CD4-positive, alpha-beta memory T cell (primary cell): ENCODE results near the gene KANK3. TPM values are rescaled to one million over a fixed set of nuclear protein-coding genes. Genes with fewer than 3 reads are reported as not detected.
"Not testable (repeated sequence)": the region's sequence is repeated elsewhere in the genome, so short reads cannot be mapped to it uniquely, and the experiment has no call there.

Source experiments
- CTCF ChIA-PET: fragments of 350-600 bp; sonication (Branson Sonifier 250); formaldehyde crosslinking; loops from one replicate; lab custom pipeline; 2021; ENCODE audit warnings: inconsistent platforms; ENCODE audit not compliant: partially characterized antibody; lab: Charles Lee
- POLR2A ChIA-PET: fragments of 350-600 bp; sonication (Branson Sonifier 250); formaldehyde crosslinking; loops from one replicate; lab custom pipeline; 2021; ENCODE audit not compliant: partially characterized antibody; lab: Charles Lee
- DNase-seq, 5 donors: peaks; one replicate each; pipeline versions ENCODE4 v3.0.0 to v3.0.0-alpha.2; 2020 to 2022; ENCODE audit warnings: mixed read lengths in 1 of 5
- H3K27ac ChIP-seq: one replicate; pipeline ENCODE4 v1.7.0; 2013; ENCODE audit warnings: low read depth, low read length
- H3K27me3 ChIP-seq: 2 replicates; pipeline ENCODE4 v1.7.0; 2013; ENCODE audit warnings: mild to moderate bottlenecking, low read length, moderate library complexity; ENCODE audit not compliant: insufficient read depth
- H3K36me3 ChIP-seq: 2 replicates; pipeline ENCODE4 v1.7.0; 2013; ENCODE audit warnings: mild to moderate bottlenecking, low read length, moderate library complexity; ENCODE audit not compliant: insufficient read depth
- H3K4me1 ChIP-seq: 2 replicates; pipeline ENCODE4 v1.7.0; 2013; ENCODE audit warnings: mild to moderate bottlenecking, low read length, moderate library complexity; ENCODE audit not compliant: insufficient read depth
- H3K4me3 ChIP-seq, 2 donors: one replicate each; pipeline ENCODE4 v1.7.0; 2013; ENCODE audit warnings: low read length in 2 of 2, mild to moderate bottlenecking in 1 of 2
- H3K9me3 ChIP-seq, 2 donors: one replicate each; pipeline ENCODE4 v1.7.0; 2013; ENCODE audit warnings: low read length in 2 of 2, control low read depth in 1 of 2; ENCODE audit not compliant: control insufficient read depth in 1 of 2
- H3K27ac Mint-ChIP-seq, 7 donors: one replicate each; pipeline ENCODE4 v1.8.0; 2020 to 2021; ENCODE audit warnings: mixed read lengths in 7 of 7, mild to moderate bottlenecking in 6 of 7, inconsistent platforms in 3 of 7, moderate library complexity in 3 of 7
- H3K27me3 Mint-ChIP-seq, 2 donors: one replicate each; pipeline ENCODE4 v1.8.0; 2020 to 2021; ENCODE audit warnings: mixed read lengths in 2 of 2
- H3K36me3 Mint-ChIP-seq, 2 donors: one replicate each; pipeline ENCODE4 v1.8.0; 2020 to 2021; ENCODE audit warnings: mixed read lengths in 2 of 2, inconsistent platforms in 1 of 2, mild to moderate bottlenecking in 1 of 2
- H3K4me1 Mint-ChIP-seq, 4 donors: one replicate each; pipeline ENCODE4 v1.8.0; 2020 to 2021; ENCODE audit warnings: mixed read lengths in 4 of 4, mild to moderate bottlenecking in 1 of 4
- H3K4me3 Mint-ChIP-seq, 8 donors: one replicate each; pipeline ENCODE4 v1.8.0; 2020 to 2021; ENCODE audit warnings: mixed read lengths in 8 of 8, mild to moderate bottlenecking in 7 of 8, moderate library complexity in 6 of 8, inconsistent platforms in 3 of 8
- H3K9me3 Mint-ChIP-seq, 8 donors: one replicate each; pipeline ENCODE4 v1.8.0; 2020 to 2021; ENCODE audit warnings: mixed read lengths in 8 of 8, mild to moderate bottlenecking in 5 of 8, inconsistent platforms in 3 of 8, moderate library complexity in 1 of 8
- intact Hi-C: fragments of 100-400 bp; cut with micrococcal nuclease; formaldehyde crosslinking; loops from one replicate; pipeline ENCODE4 v1.15.1; 2023
- polyA plus RNA-seq, 2 donors: library from polyadenylated mRNA; unstranded; fragments of 300-500 nt; fragmentation: Illumina TruSeq; gene quantifications; one replicate each; pipeline ENCODE4 v1.2.3, GENCODE V29; 2021
- total RNA-seq, 2 experiments: library from RNA; stranded (reverse); gene quantifications; one replicate each; pipeline ENCODE4 v1.2.3, GENCODE V29; 2021

KANK3 gene
- total and polyA plus RNA-seq, 4 experiments from 2014 or later = 1.1 to 6.3 (median 3.4) TPM

DNA sequence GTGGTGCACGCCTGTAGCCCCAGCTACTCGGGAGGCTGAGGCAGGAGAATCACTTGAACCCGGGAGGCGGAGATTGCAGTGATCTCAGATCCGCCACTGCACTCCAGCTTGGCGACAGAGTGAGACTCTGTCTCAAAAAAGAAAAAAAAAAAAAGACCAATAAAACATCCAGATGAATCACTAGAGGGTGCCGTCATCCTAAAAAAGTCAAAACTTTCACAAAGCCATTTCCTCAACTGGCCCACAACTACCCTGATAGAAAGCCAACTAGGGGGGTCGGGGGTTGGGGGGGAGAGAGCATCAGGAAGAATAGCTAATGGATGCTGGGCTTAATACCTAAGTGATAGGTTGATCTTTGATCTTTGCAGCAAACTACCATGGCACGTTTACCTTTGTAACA is 24.2 kb downstream of the KANK3 start:
- DNase-seq, H3K27ac ChIP-seq, H3K4me3 ChIP-seq, H3K9me3 Mint-ChIP-seq, intact Hi-C loops, H3K27me3 Mint-ChIP-seq, H3K9me3 ChIP-seq, H3K27me3 ChIP-seq: not testable (repeated sequence)
- H3K4me1 ChIP-seq = peaks cover 42% of the 10 kb centered on the region
- Mint-ChIP-seq H3K36me3 (peaks cover 16 to 43% of the 10 kb centered on the region in 2 donors), H3K27ac (peak overlapping the region in 2 of 7 donors; percentile 88 to 99), H3K4me1 (peaks cover 9 to 44% (median 33%) of the 10 kb centered on the region in 4 donors), H3K4me3 (peak overlapping the region in 4 of 8 donors; percentile 29 to 44 (median 33))
- H3K36me3 ChIP-seq = peaks cover 22% of the 10 kb centered on the region
- POLR2A ChIA-PET = interaction anchor here (0.6 to 0.8 kb wide), 2 partner anchors 13 to 50 kb away, joined by 3 read pairs; no protein-coding TSS in a partner anchor
- CTCF ChIA-PET = interaction anchor here (0.7 kb wide), 2 partner anchors 8 to 448 kb away, joined by 3 read pairs; no protein-coding TSS in a partner anchor

DNA sequence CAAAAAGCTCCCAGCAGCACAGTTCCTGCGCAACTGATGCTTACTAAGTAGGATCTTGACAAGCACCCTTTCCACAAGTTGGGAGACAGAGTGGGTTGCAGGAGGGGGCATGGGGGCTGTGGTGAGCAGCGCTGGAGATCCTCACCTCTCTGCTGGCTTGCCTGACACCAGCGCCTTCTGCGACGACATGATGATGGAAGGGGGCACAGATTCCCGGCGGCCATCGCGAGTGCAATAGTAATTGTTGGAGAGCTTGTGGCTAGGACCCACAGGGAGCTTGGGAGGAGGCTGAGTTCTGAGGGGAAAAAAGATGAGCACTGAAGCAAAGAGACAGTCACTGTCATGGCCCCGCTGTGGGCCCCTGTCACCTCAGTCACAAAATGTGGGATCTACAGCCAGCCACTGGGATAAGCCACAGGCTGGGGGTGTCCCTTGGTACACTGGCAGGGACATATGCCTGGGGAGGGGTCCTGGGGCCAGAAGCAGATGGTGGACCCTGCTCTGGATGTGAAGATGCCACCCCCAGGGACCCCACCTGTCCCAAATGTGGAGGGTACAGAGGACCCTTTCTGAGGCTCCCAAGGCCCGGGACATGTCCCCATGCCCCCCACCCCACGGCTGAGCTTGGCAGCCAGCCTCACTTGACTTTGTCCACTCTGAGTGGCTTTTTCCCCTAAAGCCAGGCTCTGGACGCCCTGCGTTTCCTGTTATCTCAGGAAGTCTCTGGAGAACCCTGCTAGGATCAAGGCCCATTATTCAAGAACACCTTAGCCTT is 26.5 kb downstream of the KANK3 start:
- no peak overlapping the region for H3K4me3 Mint-ChIP-seq
- Histone ChIP-seq H3K4me3 (no peak overlapping the region), H3K4me1 (peaks cover 21% of the 10 kb centered on the region), H3K36me3 (peaks cover 18% of the 10 kb centered on the region), H3K27ac (no peak overlapping the region), H3K9me3 (no peaks in the 10 kb centered on the region), H3K27me3 (no peaks in the 10 kb centered on the region)
- ChIA-PET POLR2A (interaction anchor here (1.1 kb wide), 1 partner anchor 8 kb away, joined by 5 read pairs; the partner anchor contains the start of gene CD320), CTCF (interaction anchor here (0.7 kb wide), 3 partner anchors 47 to 1187 kb away, joined by 3 to 4 read pairs (median 3); no protein-coding TSS in a partner anchor)
- no peak for DNase-seq
- H3K27ac Mint-ChIP-seq = no peak overlapping the region
- H3K36me3 Mint-ChIP-seq = peaks cover 10 to 31% of the 10 kb centered on the region in 2 donors
- H3K4me1 Mint-ChIP-seq = peaks cover 6 to 26% (median 18%) of the 10 kb centered on the region in 4 donors
- H3K27me3 Mint-ChIP-seq = no peaks in the 10 kb centered on the region
- intact Hi-C loops = no loop called here
- no peaks in the 10 kb centered on the region for H3K9me3 Mint-ChIP-seq

DNA sequence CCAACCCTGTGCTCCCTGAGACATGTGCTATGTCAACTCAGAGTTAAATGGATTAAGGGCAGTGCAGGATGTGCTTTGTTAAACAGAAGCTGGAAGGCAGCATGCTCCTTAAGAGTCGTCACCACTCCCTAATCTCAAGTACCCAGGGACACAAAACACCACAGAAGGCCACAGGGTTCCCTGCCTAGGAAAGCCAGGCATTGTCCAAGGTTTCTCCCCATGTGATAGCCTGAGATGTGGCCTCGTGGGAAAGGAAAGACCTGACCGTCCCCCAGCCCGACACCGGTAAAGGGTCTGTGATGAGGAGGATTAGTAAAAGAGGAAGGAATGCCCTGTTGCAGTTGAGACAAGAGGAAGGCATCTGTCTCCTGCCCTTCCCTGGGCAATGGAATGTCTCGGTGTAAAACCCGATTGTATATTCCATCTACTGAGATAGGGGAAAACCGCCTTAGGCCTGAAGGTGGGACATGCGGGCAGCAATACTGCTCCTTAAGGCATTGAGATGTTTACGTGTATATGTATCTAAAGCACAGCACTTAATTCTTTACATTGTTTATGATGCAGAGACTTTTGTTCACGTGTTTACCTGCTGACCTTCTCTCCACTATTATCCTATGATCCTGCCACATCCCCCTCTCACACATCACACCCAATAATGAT is 28.0 kb downstream of the KANK3 start:
- H3K9me3 ChIP-seq, intact Hi-C loops, H3K27me3 Mint-ChIP-seq, H3K9me3 Mint-ChIP-seq, H3K27ac ChIP-seq, H3K4me3 ChIP-seq, H3K4me3 Mint-ChIP-seq, H3K27ac Mint-ChIP-seq, H3K27me3 ChIP-seq, CTCF ChIA-PET: not testable (repeated sequence)
- Mint-ChIP-seq H3K4me1 (peaks cover 3 to 13% (median 9%) of the 10 kb centered on the region in 4 donors), H3K36me3 (peaks cover 10 to 23% of the 10 kb centered on the region in 2 donors)
- DNase-seq = peak in 1 of 5 donors; percentile 6
- peaks cover 23% of the 10 kb centered on the region for H3K36me3 ChIP-seq
- peaks cover 13% of the 10 kb centered on the region for H3K4me1 ChIP-seq
- POLR2A ChIA-PET = interaction anchor here (0.8 kb wide), 1 partner anchor 9 kb away, joined by 3 read pairs; no protein-coding TSS in a partner anchor

DNA sequence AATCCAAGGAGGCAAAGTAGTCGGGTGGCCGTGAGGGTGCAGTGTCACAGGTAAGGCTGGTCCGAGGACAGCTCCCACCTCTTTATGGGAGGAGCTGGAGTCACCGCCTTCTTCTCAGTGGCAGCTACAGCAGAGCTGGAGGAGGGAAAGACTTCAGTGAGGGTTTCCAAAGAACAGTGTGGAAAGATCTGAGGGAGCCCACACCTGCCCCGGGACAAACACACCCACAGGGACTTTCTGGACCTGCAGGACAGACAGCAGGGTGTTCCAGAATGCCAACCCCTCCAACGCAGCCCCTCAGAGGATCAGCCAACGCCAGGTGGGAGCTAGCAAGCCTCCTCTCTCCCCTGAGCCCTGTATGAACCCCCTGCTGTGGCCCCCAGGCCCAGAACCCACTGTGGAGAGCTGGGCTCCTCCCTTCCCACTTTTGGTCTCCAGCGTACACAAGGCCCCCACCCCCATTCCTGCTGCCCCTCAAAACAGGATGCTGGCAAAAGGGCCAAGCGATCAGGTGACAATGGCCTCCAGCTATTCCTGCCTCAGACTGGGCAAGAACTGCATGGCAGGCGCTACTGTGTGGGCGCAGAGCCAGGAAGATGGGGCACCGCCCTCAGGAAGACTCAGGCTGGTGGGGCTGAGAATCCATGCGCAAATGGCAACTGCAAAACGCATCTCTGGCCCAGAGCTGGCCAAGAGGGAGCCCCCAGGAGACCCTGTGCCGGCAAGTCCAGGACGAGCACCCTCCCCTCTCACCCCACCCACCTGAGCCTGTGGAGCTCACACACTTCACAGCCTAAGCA is 31.4 kb downstream of the KANK3 start:
- Mint-ChIP-seq H3K36me3 (peaks cover 10 to 34% of the 10 kb centered on the region in 2 donors), H3K27ac (no peak overlapping the region), H3K4me1 (peaks cover 9 to 31% (median 21%) of the 10 kb centered on the region in 4 donors), H3K4me3 (no peak overlapping the region), H3K27me3 (no peaks in the 10 kb centered on the region), H3K9me3 (no peaks in the 10 kb centered on the region)
- no peaks in the 10 kb centered on the region for H3K27me3 ChIP-seq
- H3K4me3 ChIP-seq = no peak overlapping the region
- peak in 1 of 5 donors; percentile 33 for DNase-seq
- peaks cover 25% of the 10 kb centered on the region for H3K4me1 ChIP-seq
- H3K36me3 ChIP-seq = peaks cover 23% of the 10 kb centered on the region
- POLR2A ChIA-PET = interaction anchor here (0.8 to 3.7 kb wide), 2 partner anchors 9 to 42 kb away, joined by 3 to 25 read pairs; partner anchors contain the start of genes NDUFA7 and RPS28
- H3K9me3 ChIP-seq = no peaks in the 10 kb centered on the region
- intact Hi-C loops = no loop called here
- no peak overlapping the region for H3K27ac ChIP-seq
- CTCF ChIA-PET = interaction anchor here (1.4 kb wide), 1 partner anchor 9 kb away, joined by 3 read pairs; no protein-coding TSS in a partner anchor

DNA sequence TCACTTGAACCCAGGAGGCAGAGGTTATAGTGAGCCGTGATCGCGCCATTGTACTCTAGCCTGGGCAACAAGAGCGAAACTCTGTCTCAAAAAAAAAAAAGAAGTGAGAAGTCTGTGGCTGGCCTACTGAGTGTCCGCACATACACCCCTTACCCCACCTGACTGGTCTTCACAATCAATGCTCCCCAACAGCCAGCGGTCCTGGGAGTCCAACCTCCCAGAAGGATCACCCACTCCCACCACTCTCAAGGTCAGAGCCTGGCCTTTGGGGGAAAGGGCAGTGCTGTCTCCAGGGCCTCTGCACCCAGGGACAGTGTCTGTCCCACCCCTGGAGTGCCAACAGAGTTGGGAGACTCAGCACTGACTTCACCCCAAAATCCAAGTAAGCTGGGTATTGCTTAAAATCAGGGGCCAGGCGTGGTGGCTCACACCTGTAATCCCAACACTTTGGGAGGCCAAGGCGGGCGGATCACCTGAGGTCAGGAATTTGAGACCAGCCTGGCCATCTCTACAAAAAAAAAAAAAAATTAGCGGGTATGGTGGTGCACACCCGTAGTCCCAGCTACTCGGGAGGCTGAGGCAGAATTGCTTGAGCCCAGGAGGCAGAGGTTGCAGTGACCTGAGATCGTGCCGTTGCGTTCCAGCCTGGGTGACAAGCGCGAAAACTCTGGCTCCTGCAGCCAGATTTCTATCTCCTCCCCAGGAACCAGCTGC is 32.6 kb downstream of the KANK3 start:
- Mint-ChIP-seq H3K27ac (peak overlapping the region in 1 of 7 donors; percentile 7), H3K4me1 (peaks cover 12 to 43% (median 28%) of the 10 kb centered on the region in 4 donors), H3K9me3 (no peaks in the 10 kb centered on the region), H3K27me3 (no peaks in the 10 kb centered on the region), H3K36me3 (peaks cover 8 to 32% of the 10 kb centered on the region in 2 donors), H3K4me3 (no peak overlapping the region)
- peaks cover 16% of the 10 kb centered on the region for H3K36me3 ChIP-seq
- CTCF ChIA-PET = no interaction called here
- DNase-seq = no peak
- H3K27ac ChIP-seq = no peak overlapping the region
- peaks cover 33% of the 10 kb centered on the region for H3K4me1 ChIP-seq
- H3K27me3 ChIP-seq = no peaks in the 10 kb centered on the region
- POLR2A ChIA-PET = interaction anchor here (3.7 kb wide), 1 partner anchor 10 kb away, joined by 25 read pairs; the partner anchor contains the start of genes NDUFA7 and RPS28
- H3K4me3 ChIP-seq = no peak overlapping the region
- intact Hi-C loops = no loop called here
- H3K9me3 ChIP-seq = no peaks in the 10 kb centered on the region

DNA sequence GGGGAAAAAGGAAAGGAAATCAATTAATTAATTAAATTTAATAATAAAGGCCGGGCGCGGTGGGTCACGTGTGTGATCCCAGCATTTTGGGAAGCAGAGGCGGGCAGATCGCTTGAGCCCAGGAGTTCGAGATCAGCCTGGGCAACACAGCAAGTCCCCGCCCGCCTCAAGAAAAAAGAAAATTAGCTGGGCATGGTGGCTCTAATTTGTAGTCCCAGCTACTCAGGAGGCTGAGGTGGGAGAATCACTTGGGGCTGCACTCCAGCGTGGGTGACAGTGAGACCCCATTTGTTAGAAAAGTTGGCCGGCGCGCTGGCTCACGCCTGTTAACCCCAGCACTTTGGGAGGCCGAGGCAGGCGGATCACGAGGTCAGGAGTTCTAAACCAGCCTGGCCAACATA is 34.2 kb downstream of the KANK3 start:
- no peaks in the 10 kb centered on the region for H3K9me3 ChIP-seq
- peak overlapping the region; percentile 91 to 95 (median 92) for H3K4me3 Mint-ChIP-seq
- no peak for DNase-seq
- peaks cover 39% of the 10 kb centered on the region for H3K4me1 ChIP-seq
- H3K36me3 Mint-ChIP-seq = peaks cover 0 to 24% of the 10 kb centered on the region in 2 donors
- H3K36me3 ChIP-seq = peaks cover 12% of the 10 kb centered on the region
- H3K27me3 ChIP-seq = no peaks in the 10 kb centered on the region
- H3K27ac Mint-ChIP-seq = peak overlapping the region; percentile 89 to 96 (median 92)
- H3K4me1 Mint-ChIP-seq = peaks cover 12 to 43% (median 28%) of the 10 kb centered on the region in 4 donors
- no peaks in the 10 kb centered on the region for H3K9me3 Mint-ChIP-seq
- POLR2A ChIA-PET = interaction anchor here (2.1 to 3.6 kb wide), 2 partner anchors 9 to 12 kb away, joined by 5 to 14 read pairs; partner anchors contain the start of genes NDUFA7 and RPS28
- CTCF ChIA-PET = no interaction called here
- intact Hi-C loops = loop anchor here (1.0 to 10.0 kb wide), 3 partner anchors 12 to 1114 kb away; partner anchors contain the start of genes HNRNPM, NDUFA7 and RPS28
- H3K4me3 ChIP-seq = peak overlapping the region in 1 of 2 donors; percentile 71
- H3K27me3 Mint-ChIP-seq = no peaks in the 10 kb centered on the region
- peak overlapping the region; percentile 74 for H3K27ac ChIP-seq
